ENCODE results near the gene MEGF9. TPM values are rescaled to one million over a fixed set of nuclear protein-coding genes. Genes with fewer than 3 reads are reported as not detected.

MEGF9 gene
- total and polyA plus RNA-seq, 2 donors (not counting 1 experiment from before 2014, with no cell fraction given): 3.5 to 11.3 TPM

DNA sequence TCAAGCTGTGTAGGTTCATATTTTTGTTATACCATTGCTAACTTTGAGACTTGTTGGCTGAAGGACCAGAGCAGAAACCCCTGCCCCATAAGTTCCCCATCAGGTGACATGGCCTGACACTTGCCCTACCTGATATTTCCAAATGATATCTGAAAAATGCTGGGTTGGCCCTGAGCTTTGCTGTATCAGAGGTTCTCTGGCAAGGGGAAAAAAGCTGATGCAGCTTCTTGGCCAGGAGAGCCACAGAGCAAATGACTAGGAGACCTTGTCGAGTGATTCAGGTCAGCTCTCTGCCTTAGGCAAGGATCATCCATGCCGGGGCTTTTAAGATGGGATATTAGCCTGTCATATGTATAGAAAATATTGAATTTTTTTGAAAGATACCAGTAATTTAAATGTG, 2.9 kb upstream of the MEGF9 start:
- Mint-ChIP-seq H3K27ac (no peak overlapping the region), H3K27me3 (no peaks in the 10 kb centered on the region), H3K4me3 (no peak overlapping the region), H3K9me3 (ENCODE audit: insufficient read depth) (no peaks in the 10 kb centered on the region), H3K4me1 (peaks cover 15% of the 10 kb centered on the region)
- no peak overlapping the region for H3K9ac ChIP-seq (ENCODE audit: low read length)
- no peak overlapping the region for H2AFZ ChIP-seq (ENCODE audit: insufficient read depth, low read depth, low read length, poor library complexity, severe bottlenecking)
- ChIA-PET CTCF (interaction anchor here (1.1 to 1.2 kb wide), 2 partner anchors 10 to 97 kb away, joined by 3 read pairs; no protein-coding TSS in a partner anchor), POLR2A (no interaction called here)
- no peaks in the 10 kb centered on the region for H3K27me3 ChIP-seq (replicated peaks in 1 of 4; ENCODE audit: control extremely low read depth in 1 of 4, control insufficient read depth in 3 of 4, insufficient read depth in 4 of 4, low read length in 3 of 4)
- H3K27ac ChIP-seq (ENCODE audit: low read length in 2 of 2): no peak overlapping the region
- H3K4me3 ChIP-seq (ENCODE audit: control extremely low read depth in 1 of 5, extremely low read depth in 1 of 5, insufficient read depth in 1 of 5, low read depth in 2 of 5, low read length in 4 of 5): no peak overlapping the region
- intact Hi-C loops (cut with micrococcal nuclease): no loop called here
- no peak for ATAC-seq (ENCODE audit: low read depth)
- WGBS (ENCODE audit: insufficient coverage): 100% methylated on average over 1 of the region's 2 CpGs
- peaks cover 13% of the 10 kb centered on the region for H3K79me2 ChIP-seq (ENCODE audit: control insufficient read depth, insufficient read depth, low read length)
- no peak overlapping the region for H3K4me2 ChIP-seq (replicated peaks; ENCODE audit: low read depth, low read length, poor library complexity, severe bottlenecking)
- H3K4me1 ChIP-seq (ENCODE audit: control insufficient read depth in 2 of 2, insufficient read depth in 2 of 2, low read length in 2 of 2): peaks cover 17 to 20% of the 10 kb centered on the region in 2 donors
- DNase-seq: no peak
- no peaks in the 10 kb centered on the region for H3K9me3 ChIP-seq (ENCODE audit: control extremely low read depth in 1 of 3, control insufficient read depth in 2 of 3, insufficient read depth in 1 of 3, low read length in 2 of 3)
- TF ChIP-seq, protein P1, sequence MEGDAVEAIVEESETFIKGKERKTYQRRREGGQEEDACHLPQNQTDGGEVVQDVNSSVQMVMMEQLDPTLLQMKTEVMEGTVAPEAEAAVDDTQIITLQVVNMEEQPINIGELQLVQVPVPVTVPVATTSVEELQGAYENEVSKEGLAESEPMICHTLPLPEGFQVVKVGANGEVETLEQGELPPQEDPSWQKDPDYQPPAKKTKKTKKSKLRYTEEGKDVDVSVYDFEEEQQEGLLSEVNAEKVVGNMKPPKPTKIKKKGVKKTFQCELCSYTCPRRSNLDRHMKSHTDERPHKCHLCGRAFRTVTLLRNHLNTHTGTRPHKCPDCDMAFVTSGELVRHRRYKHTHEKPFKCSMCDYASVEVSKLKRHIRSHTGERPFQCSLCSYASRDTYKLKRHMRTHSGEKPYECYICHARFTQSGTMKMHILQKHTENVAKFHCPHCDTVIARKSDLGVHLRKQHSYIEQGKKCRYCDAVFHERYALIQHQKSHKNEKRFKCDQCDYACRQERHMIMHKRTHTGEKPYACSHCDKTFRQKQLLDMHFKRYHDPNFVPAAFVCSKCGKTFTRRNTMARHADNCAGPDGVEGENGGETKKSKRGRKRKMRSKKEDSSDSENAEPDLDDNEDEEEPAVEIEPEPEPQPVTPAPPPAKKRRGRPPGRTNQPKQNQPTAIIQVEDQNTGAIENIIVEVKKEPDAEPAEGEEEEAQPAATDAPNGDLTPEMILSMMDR (IDR thresholded peaks at IDR 0.05): no peak
- TF ChIP-seq EZH2 (IDR thresholded peaks at IDR 0.05; ENCODE audit: borderline replicate concordance, insufficient read depth, low read depth, low read length, poor library complexity, severe bottlenecking): no peak
- H4K20me1 ChIP-seq (ENCODE audit: control insufficient read depth, insufficient read depth, low read length, poor library complexity, severe bottlenecking): no peaks in the 10 kb centered on the region
- no peaks in the 10 kb centered on the region for H3K36me3 ChIP-seq (replicated peaks in 1 of 2; ENCODE audit: control extremely low read depth in 1 of 2, control insufficient read depth in 1 of 2, extremely low read depth in 1 of 2, insufficient read depth in 2 of 2, low read length in 1 of 2)

DNA sequence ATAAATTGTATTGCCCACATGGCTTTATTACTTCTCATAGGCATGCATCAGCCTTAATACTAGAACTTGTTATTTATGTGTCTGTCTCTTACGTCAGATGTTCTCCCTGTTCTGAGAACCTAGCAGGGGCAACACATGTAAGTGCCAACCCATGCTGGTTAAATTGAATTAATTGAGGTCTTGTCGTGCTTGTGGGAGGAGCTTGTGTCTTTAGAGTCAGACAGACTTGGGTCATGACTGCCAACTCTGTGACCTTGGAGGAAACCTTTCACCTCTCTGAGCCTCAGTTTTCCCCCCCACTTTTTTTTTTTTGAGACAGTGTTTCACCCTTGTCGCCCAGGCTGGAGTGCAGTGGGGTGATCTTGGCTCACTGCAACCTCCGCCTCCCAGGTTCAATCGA, 2.2 kb upstream of the MEGF9 start:
- Histone ChIP-seq H3K79me2 (ENCODE audit: control insufficient read depth, insufficient read depth, low read length) (peaks cover 17% of the 10 kb centered on the region), H2AFZ (ENCODE audit: insufficient read depth, low read depth, low read length, poor library complexity, severe bottlenecking) (no peak overlapping the region), H3K4me2 (replicated peaks; ENCODE audit: low read depth, low read length, poor library complexity, severe bottlenecking) (no peak overlapping the region), H3K36me3 (replicated peaks in 1 of 2; ENCODE audit: control extremely low read depth in 1 of 2, control insufficient read depth in 1 of 2, extremely low read depth in 1 of 2, insufficient read depth in 2 of 2, low read length in 1 of 2) (no peaks in the 10 kb centered on the region), H3K4me1 (ENCODE audit: control insufficient read depth in 2 of 2, insufficient read depth in 2 of 2, low read length in 2 of 2) (peaks cover 24 to 26% of the 10 kb centered on the region in 2 donors), H3K4me3 (ENCODE audit: control extremely low read depth in 1 of 5, extremely low read depth in 1 of 5, insufficient read depth in 1 of 5, low read depth in 2 of 5, low read length in 4 of 5) (no peak overlapping the region), H3K9ac (ENCODE audit: low read length) (no peak overlapping the region), H4K20me1 (ENCODE audit: control insufficient read depth, insufficient read depth, low read length, poor library complexity, severe bottlenecking) (no peaks in the 10 kb centered on the region), H3K9me3 (ENCODE audit: control extremely low read depth in 1 of 3, control insufficient read depth in 2 of 3, insufficient read depth in 1 of 3, low read length in 2 of 3) (no peaks in the 10 kb centered on the region), H3K27ac (ENCODE audit: low read length in 2 of 2) (no peak overlapping the region), H3K27me3 (replicated peaks in 1 of 4; ENCODE audit: control extremely low read depth in 1 of 4, control insufficient read depth in 3 of 4, insufficient read depth in 4 of 4, low read length in 3 of 4) (no peaks in the 10 kb centered on the region)
- Mint-ChIP-seq H3K4me1 (peaks cover 22% of the 10 kb centered on the region), H3K27me3 (no peaks in the 10 kb centered on the region), H3K4me3 (peak overlapping the region; percentile 7), H3K27ac (no peak overlapping the region), H3K9me3 (ENCODE audit: insufficient read depth) (no peaks in the 10 kb centered on the region)
- intact Hi-C loops (cut with micrococcal nuclease): no loop called here
- ChIA-PET CTCF (interaction anchor here (0.7 to 1.2 kb wide), 3 partner anchors 9 to 221 kb away, joined by 3 to 5 read pairs (median 4); no protein-coding TSS in a partner anchor), POLR2A (no interaction called here)
- DNase-seq (no peak), ATAC-seq (ENCODE audit: low read depth) (no peak)
- TF ChIP-seq EZH2 (IDR thresholded peaks at IDR 0.05; ENCODE audit: borderline replicate concordance, insufficient read depth, low read depth, low read length, poor library complexity, severe bottlenecking): no peak
- TF ChIP-seq, protein P1 (IDR thresholded peaks at IDR 0.05): no peak
- WGBS (ENCODE audit: insufficient coverage): 100% methylated on average over 3 of the region's 5 CpGs
